Activated T-cell treated with anti-CD3 and anti-CD28 coated beads for 24 hours (primary cell): ENCODE measurements around the gene NOL6.
"Not testable (repeated sequence)": the region's sequence is repeated elsewhere in the genome, so short reads cannot be mapped to it uniquely, and the experiment has no call there.

Experiments used
- DNase-seq: peaks from one replicate; pipeline ENCODE4 v3.0.0-alpha.2; 2020; ENCODE audit warnings: low read depth

NOL6 gene

GRCh38 chr9:33431420-33431819 lies 42.3 kb downstream of the NOL6 start:
- no peak for DNase-seq

- no peak for DNase-seq
These were observed 42.8 kb downstream of the NOL6 start for GRCh38 chr9:33430942-33431341.

GRCh38 chr9:33429256-33429985 lies 44.3 kb downstream of the NOL6 start:
- DNase-seq = no peak

GRCh38 chr9:33426843-33427293 lies 46.9 kb downstream of the NOL6 start:
- no peak for DNase-seq

GRCh38 chr9:33425128-33425533 lies 48.6 kb downstream of the NOL6 start:
- no peak for DNase-seq

- DNase-seq = not testable (repeated sequence)
These were observed 49.2 kb downstream of the NOL6 start for GRCh38 chr9:33424492-33424891.

- not testable (repeated sequence) for DNase-seq
These were observed 49.7 kb downstream of the NOL6 start for GRCh38 chr9:33424043-33424442.

GRCh38 chr9:33419708-33420303 lies 53.9 kb downstream of the NOL6 start:
- no peak for DNase-seq

- DNase-seq = no peak
These were observed 55.6 kb downstream of the NOL6 start for GRCh38 chr9:33418090-33418489.

GRCh38 chr9:33416996-33417395 lies 56.7 kb downstream of the NOL6 start:
- no peak for DNase-seq

GRCh38 chr9:33415501-33416038 lies 58.2 kb downstream of the NOL6 start:
- DNase-seq = peak; percentile 76

- DNase-seq = no peak
These were observed 58.7 kb downstream of the NOL6 start for GRCh38 chr9:33414889-33415500.

GRCh38 chr9:33414268-33414667 lies 59.5 kb downstream of the NOL6 start:
- no peak for DNase-seq
